B cell (primary cell): ENCODE results near the gene FANCD2OS.

Experiments
- CTCF ChIP-seq: fragments of 200-600 bp; IDR thresholded peaks from one replicate; pipeline ENCODE4 v1.8.0; 2022; ENCODE audit warnings: antibody characterized with exemption, mild to moderate bottlenecking
- EZH2 ChIP-seq: IDR thresholded peaks from 2 replicates; pipeline ENCODE4 v1.6.1; 2012; ENCODE audit warnings: borderline replicate concordance, low read depth, mild to moderate bottlenecking, moderate library complexity, low read length; ENCODE audit not compliant: insufficient read depth, poor library complexity, severe bottlenecking

GRCh38 chr3:10115326-10116137 is 7.5 kb upstream of the FANCD2OS start, which contains the start of gene BRK1:
- TF ChIP-seq CTCF (no peak), EZH2 (no peak)
